HS-27A (cell line): ENCODE results near the gene LDLRAP1.
"Not testable (repeated sequence)": the region's sequence is repeated elsewhere in the genome, so short reads cannot be mapped to it uniquely, and the experiment has no call there.

ENCODE experiments used
- DNase-seq: peaks from one replicate; pipeline ENCODE4 v3.0.0-alpha.2; 2012; ENCODE audit warnings: low read depth, missing footprints

Gene LDLRAP1

GRCh38 chr1:25577134-25577920 lies 33.9 kb downstream of the LDLRAP1 start:
- DNase-seq: no peak

GRCh38 chr1:25579292-25580252 lies 36.2 kb downstream of the LDLRAP1 start:
- DNase-seq: no peak

- DNase-seq: no peak
Measured at GRCh38 chr1:25580927-25581326, 37.5 kb downstream of the LDLRAP1 start.

- DNase-seq: no peak
Measured at GRCh38 chr1:25581764-25582163, 38.4 kb downstream of the LDLRAP1 start.

- DNase-seq: no peak
Measured at GRCh38 chr1:25583519-25584370, 40.3 kb downstream of the LDLRAP1 start.

GRCh38 chr1:25586181-25586588 lies 42.8 kb downstream of the LDLRAP1 start:
- DNase-seq: no peak

GRCh38 chr1:25587290-25587689 lies 43.9 kb downstream of the LDLRAP1 start:
- no peak for DNase-seq

- DNase-seq: not testable (repeated sequence)
Measured at GRCh38 chr1:25588224-25588623, 44.8 kb downstream of the LDLRAP1 start.

- not testable (repeated sequence) for DNase-seq
Measured at GRCh38 chr1:25588786-25589185, 45.4 kb downstream of the LDLRAP1 start.

GRCh38 chr1:25590096-25590824 lies 46.9 kb downstream of the LDLRAP1 start:
- no peak for DNase-seq

GRCh38 chr1:25593861-25594260 lies 50.5 kb downstream of the LDLRAP1 start:
- DNase-seq: no peak

GRCh38 chr1:25594971-25595370 lies 51.6 kb downstream of the LDLRAP1 start:
- DNase-seq: no peak

- DNase-seq: not testable (repeated sequence)
Measured at GRCh38 chr1:25596641-25597040, 53.2 kb downstream of the LDLRAP1 start.

GRCh38 chr1:25598879-25599278 lies 55.5 kb downstream of the LDLRAP1 start:
- DNase-seq: no peak

GRCh38 chr1:25599969-25600610 lies 56.7 kb downstream of the LDLRAP1 start:
- DNase-seq: no peak

GRCh38 chr1:25600971-25601699 lies 57.7 kb downstream of the LDLRAP1 start:
- not testable (repeated sequence) for DNase-seq

- DNase-seq: not testable (repeated sequence)
Measured at GRCh38 chr1:25603779-25604538, 60.6 kb downstream of the LDLRAP1 start.

GRCh38 chr1:25607123-25607522 lies 63.7 kb downstream of the LDLRAP1 start:
- no peak for DNase-seq

- DNase-seq: peak; percentile 38
Measured at GRCh38 chr1:25608488-25609178, 65.2 kb downstream of the LDLRAP1 start.
